ENCODE measurements around the gene PLOD2. TPM values are rescaled to one million over a fixed set of nuclear protein-coding genes. Genes with fewer than 3 reads are reported as not detected.

Gene PLOD2
- total RNA-seq, 1 donor from 2014 or later = 54.9 TPM

GRCh38 chr3:146196789-146197188 is 35.8 kb upstream of the PLOD2 start:
- Mint-ChIP-seq H3K27ac (no peak overlapping the region), H3K36me3 (ENCODE audit: insufficient read depth) (no peaks in the 10 kb centered on the region), H3K4me3 (ENCODE audit: low read depth) (no peak overlapping the region), H3K4me1 (ENCODE audit: low read depth) (no peaks in the 10 kb centered on the region), H3K9me3 (ENCODE audit: low read depth) (no peaks in the 10 kb centered on the region), H3K27me3 (no peaks in the 10 kb centered on the region)
- no peak for TF ChIP-seq CTCF (IDR thresholded peaks at IDR 0.05; ENCODE audit: unreplicated experiment)
- DNase-seq (ENCODE audit: low spot score, unreplicated experiment) = no peak

- no peak for TF ChIP-seq CTCF (IDR thresholded peaks at IDR 0.05; ENCODE audit: unreplicated experiment)
- H3K27ac Mint-ChIP-seq = no peak overlapping the region
- no peaks in the 10 kb centered on the region for H3K36me3 Mint-ChIP-seq (ENCODE audit: insufficient read depth)
- no peak overlapping the region for H3K4me3 Mint-ChIP-seq (ENCODE audit: low read depth)
- no peaks in the 10 kb centered on the region for H3K4me1 Mint-ChIP-seq (ENCODE audit: low read depth)
- H3K9me3 Mint-ChIP-seq (ENCODE audit: low read depth) = no peaks in the 10 kb centered on the region
- H3K27me3 Mint-ChIP-seq = no peaks in the 10 kb centered on the region
- DNase-seq (ENCODE audit: low spot score, unreplicated experiment) = no peak
Measured at GRCh38 chr3:146195605-146196004, 34.6 kb upstream of the PLOD2 start.

- H3K27me3 Mint-ChIP-seq = no peaks in the 10 kb centered on the region
- H3K9me3 Mint-ChIP-seq (ENCODE audit: low read depth) = no peaks in the 10 kb centered on the region
- no peak overlapping the region for H3K4me3 Mint-ChIP-seq (ENCODE audit: low read depth)
- DNase-seq (ENCODE audit: low spot score, unreplicated experiment) = no peak
- no peaks in the 10 kb centered on the region for H3K4me1 Mint-ChIP-seq (ENCODE audit: low read depth)
- no peaks in the 10 kb centered on the region for H3K36me3 Mint-ChIP-seq (ENCODE audit: insufficient read depth)
- no peak for TF ChIP-seq CTCF (IDR thresholded peaks at IDR 0.05; ENCODE audit: unreplicated experiment)
- no peak overlapping the region for H3K27ac Mint-ChIP-seq
Measured at GRCh38 chr3:146195030-146195429, 34.0 kb upstream of the PLOD2 start.

GRCh38 chr3:146191051-146191450 is 30.1 kb upstream of the PLOD2 start:
- TF ChIP-seq CTCF (IDR thresholded peaks at IDR 0.05; ENCODE audit: unreplicated experiment) = no peak
- Mint-ChIP-seq H3K9me3 (ENCODE audit: low read depth) (no peaks in the 10 kb centered on the region), H3K36me3 (ENCODE audit: insufficient read depth) (no peaks in the 10 kb centered on the region), H3K4me3 (ENCODE audit: low read depth) (no peak overlapping the region), H3K4me1 (ENCODE audit: low read depth) (peaks cover 2% of the 10 kb centered on the region), H3K27me3 (no peaks in the 10 kb centered on the region), H3K27ac (no peak overlapping the region)
- DNase-seq (ENCODE audit: low spot score, unreplicated experiment) = no peak

- no peak overlapping the region for H3K27ac Mint-ChIP-seq
- TF ChIP-seq CTCF (IDR thresholded peaks at IDR 0.05; ENCODE audit: unreplicated experiment) = peak; percentile 84
- no peaks in the 10 kb centered on the region for H3K9me3 Mint-ChIP-seq (ENCODE audit: low read depth)
- no peaks in the 10 kb centered on the region for H3K27me3 Mint-ChIP-seq
- no peak for DNase-seq (ENCODE audit: low spot score, unreplicated experiment)
- H3K4me1 Mint-ChIP-seq (ENCODE audit: low read depth) = peaks cover 9% of the 10 kb centered on the region
- no peak overlapping the region for H3K4me3 Mint-ChIP-seq (ENCODE audit: low read depth)
- H3K36me3 Mint-ChIP-seq (ENCODE audit: insufficient read depth) = no peaks in the 10 kb centered on the region
Measured at GRCh38 chr3:146189519-146190173, 28.7 kb upstream of the PLOD2 start.
